ENCODE data around the gene KCNK10. TPM values are rescaled to one million over a fixed set of nuclear protein-coding genes. Genes with fewer than 3 reads are reported as not detected.

The KCNK10 gene
- total RNA-seq, 2 experiments from 2014 or later, result not detected

- H3K36me3 Mint-ChIP-seq, result no peaks in the 10 kb centered on the region
- H3K4me3 Mint-ChIP-seq, result no peak overlapping the region
- peaks cover 9% of the 10 kb centered on the region for H3K27me3 Mint-ChIP-seq
- peaks cover 19% of the 10 kb centered on the region for H3K4me1 Mint-ChIP-seq
- H3K27ac Mint-ChIP-seq, result no peak overlapping the region
- no peaks in the 10 kb centered on the region for H3K9me3 Mint-ChIP-seq
- peak; percentile 44 for DNase-seq
Observed at GRCh38 chr14:88168498-88169165, 154.4 kb downstream of the KCNK10 start.

GRCh38 chr14:88168025-88168424 is 155.0 kb downstream of the KCNK10 start:
- no peaks in the 10 kb centered on the region for H3K36me3 Mint-ChIP-seq
- no peak overlapping the region for H3K4me3 Mint-ChIP-seq
- peaks cover 20% of the 10 kb centered on the region for H3K4me1 Mint-ChIP-seq
- H3K27me3 Mint-ChIP-seq, result peaks cover 9% of the 10 kb centered on the region
- DNase-seq, result no peak
- H3K27ac Mint-ChIP-seq, result no peak overlapping the region
- no peaks in the 10 kb centered on the region for H3K9me3 Mint-ChIP-seq

GRCh38 chr14:88166616-88167015 is 156.5 kb downstream of the KCNK10 start:
- DNase-seq, result no peak
- Mint-ChIP-seq H3K27me3 (peaks cover 9% of the 10 kb centered on the region), H3K27ac (no peak overlapping the region), H3K4me3 (no peak overlapping the region), H3K4me1 (peaks cover 20% of the 10 kb centered on the region), H3K9me3 (no peaks in the 10 kb centered on the region), H3K36me3 (no peaks in the 10 kb centered on the region)

- no peak for DNase-seq
- H3K27ac Mint-ChIP-seq, result no peak overlapping the region
- H3K4me3 Mint-ChIP-seq, result no peak overlapping the region
- peaks cover 20% of the 10 kb centered on the region for H3K4me1 Mint-ChIP-seq
- H3K9me3 Mint-ChIP-seq, result no peaks in the 10 kb centered on the region
- peaks cover 3% of the 10 kb centered on the region for H3K27me3 Mint-ChIP-seq
- no peaks in the 10 kb centered on the region for H3K36me3 Mint-ChIP-seq
Observed at GRCh38 chr14:88164906-88165534, 158.0 kb downstream of the KCNK10 start.

- Mint-ChIP-seq H3K27me3 (no peaks in the 10 kb centered on the region), H3K4me1 (peaks cover 20% of the 10 kb centered on the region), H3K4me3 (no peak overlapping the region)
Observed at GRCh38 chr14:88163731-88164255, 159.3 kb downstream of the KCNK10 start.

GRCh38 chr14:88156127-88156526 is 166.9 kb downstream of the KCNK10 start:
- no peaks in the 10 kb centered on the region for H3K36me3 Mint-ChIP-seq
- no peak overlapping the region for H3K4me3 Mint-ChIP-seq
- H3K9me3 Mint-ChIP-seq, result no peaks in the 10 kb centered on the region
- H3K27ac Mint-ChIP-seq, result no peak overlapping the region
- DNase-seq, result no peak
- no peaks in the 10 kb centered on the region for H3K4me1 Mint-ChIP-seq
- H3K27me3 Mint-ChIP-seq, result no peaks in the 10 kb centered on the region

More at GRCh38 chr14:88163731-88164255, 159.3 kb downstream of the KCNK10 start:
- H3K36me3 Mint-ChIP-seq, result no peaks in the 10 kb centered on the region
- H3K27ac Mint-ChIP-seq, result no peak overlapping the region
- no peak for DNase-seq
- no peaks in the 10 kb centered on the region for H3K9me3 Mint-ChIP-seq

GRCh38 chr14:88154926-88155325 is 168.1 kb downstream of the KCNK10 start:
- no peak for DNase-seq
- Mint-ChIP-seq H3K27ac (no peak overlapping the region), H3K4me1 (no peaks in the 10 kb centered on the region), H3K4me3 (no peak overlapping the region), H3K36me3 (no peaks in the 10 kb centered on the region), H3K9me3 (no peaks in the 10 kb centered on the region), H3K27me3 (no peaks in the 10 kb centered on the region)

- H3K36me3 Mint-ChIP-seq, result no peaks in the 10 kb centered on the region
- H3K4me3 Mint-ChIP-seq, result no peak overlapping the region
- no peaks in the 10 kb centered on the region for H3K9me3 Mint-ChIP-seq
- no peaks in the 10 kb centered on the region for H3K27me3 Mint-ChIP-seq
- DNase-seq, result no peak
- no peaks in the 10 kb centered on the region for H3K4me1 Mint-ChIP-seq
- H3K27ac Mint-ChIP-seq, result no peak overlapping the region
Observed at GRCh38 chr14:88154321-88154720, 168.7 kb downstream of the KCNK10 start.

GRCh38 chr14:88146881-88147649 is 176.0 kb downstream of the KCNK10 start:
- Mint-ChIP-seq H3K27ac (no peak overlapping the region), H3K9me3 (no peaks in the 10 kb centered on the region), H3K36me3 (no peaks in the 10 kb centered on the region), H3K27me3 (no peaks in the 10 kb centered on the region), H3K4me3 (no peak overlapping the region), H3K4me1 (no peaks in the 10 kb centered on the region)
- DNase-seq, result no peak

GRCh38 chr14:88143810-88144209 is 179.3 kb downstream of the KCNK10 start:
- no peak for DNase-seq
- H3K36me3 Mint-ChIP-seq, result no peaks in the 10 kb centered on the region
- H3K4me1 Mint-ChIP-seq, result no peaks in the 10 kb centered on the region
- H3K27me3 Mint-ChIP-seq, result no peaks in the 10 kb centered on the region
- no peaks in the 10 kb centered on the region for H3K9me3 Mint-ChIP-seq
- H3K4me3 Mint-ChIP-seq, result no peak overlapping the region
- H3K27ac Mint-ChIP-seq, result no peak overlapping the region

- H3K9me3 Mint-ChIP-seq, result no peaks in the 10 kb centered on the region
Observed at GRCh38 chr14:88142997-88143396, 180.1 kb downstream of the KCNK10 start.

GRCh38 chr14:88140874-88141273 is 182.2 kb downstream of the KCNK10 start:
- DNase-seq, result no peak
- Mint-ChIP-seq H3K27me3 (no peaks in the 10 kb centered on the region), H3K4me3 (no peak overlapping the region), H3K4me1 (no peaks in the 10 kb centered on the region), H3K36me3 (no peaks in the 10 kb centered on the region), H3K27ac (no peak overlapping the region), H3K9me3 (no peaks in the 10 kb centered on the region)

More at GRCh38 chr14:88142997-88143396, 180.1 kb downstream of the KCNK10 start:
- Mint-ChIP-seq H3K27ac (no peak overlapping the region), H3K27me3 (no peaks in the 10 kb centered on the region), H3K4me1 (no peaks in the 10 kb centered on the region), H3K36me3 (no peaks in the 10 kb centered on the region), H3K4me3 (no peak overlapping the region)
- no peak for DNase-seq

GRCh38 chr14:88137327-88137726 is 185.7 kb downstream of the KCNK10 start:
- Mint-ChIP-seq H3K36me3 (no peaks in the 10 kb centered on the region), H3K27me3 (no peaks in the 10 kb centered on the region), H3K9me3 (peaks cover 4% of the 10 kb centered on the region), H3K27ac (no peak overlapping the region), H3K4me3 (no peak overlapping the region), H3K4me1 (no peaks in the 10 kb centered on the region)
- no peak for DNase-seq
